GM19043 (cell line): Measurements from ENCODE around the gene UGT1A9.
"Not testable (repeated sequence)": the region's sequence is repeated elsewhere in the genome, so short reads cannot be mapped to it uniquely, and the experiment has no call there.

Source experiments
- ATAC-seq: cut with Tn5 transposase; IDR thresholded peaks from one replicate; pipeline ENCODE4 v1.9.1; 2021; ENCODE audit warnings: low read depth; ENCODE audit not compliant: unreplicated experiment

Gene UGT1A9

GRCh38 chr2:233707940-233708644 lies 36.4 kb downstream of the UGT1A9 start:
- ATAC-seq, result no peak

DNA sequence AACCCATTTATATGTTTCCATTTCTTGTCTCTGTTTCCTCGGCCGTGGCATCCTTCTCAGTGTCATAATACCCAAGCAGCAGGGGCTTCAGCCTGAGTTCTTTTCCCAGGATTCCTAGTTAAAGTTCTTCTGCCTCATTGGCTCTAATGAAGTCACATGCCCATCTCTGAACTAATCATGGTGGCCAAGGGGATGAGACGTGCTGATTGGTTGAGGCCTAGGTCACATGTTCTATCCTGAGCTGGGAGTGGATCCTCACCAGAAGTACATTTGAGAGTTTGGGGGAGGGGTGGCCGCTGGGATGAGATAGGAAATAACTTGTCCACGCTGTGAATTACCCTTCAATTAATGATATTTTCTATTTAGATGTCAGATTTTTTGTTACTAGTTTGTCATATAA lies 37.2 kb downstream of the UGT1A9 start:
- no peak for ATAC-seq

GRCh38 chr2:233711312-233712008 lies 39.8 kb downstream of the UGT1A9 start:
- ATAC-seq, result no peak

- no peak for ATAC-seq
These were observed 41.0 kb downstream of the UGT1A9 start, which contains the start of gene UGT1A5 for GRCh38 chr2:233712611-233713261. TSS of gene UGT1A5 (plus strand) at chr2:233712907. CDS start at chr2:233712992, 85 bp downstream.

DNA sequence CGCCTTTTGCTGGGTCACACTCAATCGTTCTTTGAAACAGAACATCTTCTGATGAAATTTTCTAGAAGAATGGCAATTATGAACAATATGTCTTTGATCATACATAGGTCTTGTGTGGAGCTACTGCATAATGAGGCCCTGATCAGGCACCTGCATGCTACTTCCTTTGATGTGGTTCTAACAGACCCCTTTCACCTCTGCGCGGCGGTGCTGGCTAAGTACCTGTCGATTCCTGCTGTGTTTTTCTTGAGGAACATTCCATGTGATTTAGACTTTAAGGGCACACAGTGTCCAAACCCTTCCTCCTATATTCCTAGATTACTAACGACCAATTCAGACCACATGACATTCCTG lies 41.5 kb downstream of the UGT1A9 start:
- no peak for ATAC-seq

DNA sequence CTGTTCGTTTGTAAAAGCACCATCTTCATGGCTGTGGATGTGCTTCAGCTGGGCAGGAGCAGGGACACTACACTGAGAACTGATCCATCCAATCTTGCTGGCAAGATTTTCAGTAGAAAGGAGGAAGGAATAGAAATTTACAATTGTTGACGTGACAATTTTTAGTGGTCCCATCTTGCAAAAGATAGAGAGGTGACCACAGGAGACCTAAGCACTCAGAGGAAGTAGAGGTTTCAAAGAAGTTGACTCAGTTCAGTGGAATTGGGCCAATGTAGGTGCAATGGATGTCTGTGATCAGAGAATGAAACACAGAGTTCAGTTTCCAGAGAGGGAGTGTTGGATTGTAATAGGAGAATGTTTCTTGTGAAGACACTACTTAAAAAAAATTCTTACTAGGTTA lies 42.4 kb downstream of the UGT1A9 start:
- no peak for ATAC-seq

- ATAC-seq, result no peak
These were observed 46.9 kb downstream of the UGT1A9 start, which contains the start of gene UGT1A4 for GRCh38 chr2:233718552-233718951. TSS of gene UGT1A4 (plus strand) at chr2:233718736. CDS start at chr2:233718821, 85 bp downstream.

DNA sequence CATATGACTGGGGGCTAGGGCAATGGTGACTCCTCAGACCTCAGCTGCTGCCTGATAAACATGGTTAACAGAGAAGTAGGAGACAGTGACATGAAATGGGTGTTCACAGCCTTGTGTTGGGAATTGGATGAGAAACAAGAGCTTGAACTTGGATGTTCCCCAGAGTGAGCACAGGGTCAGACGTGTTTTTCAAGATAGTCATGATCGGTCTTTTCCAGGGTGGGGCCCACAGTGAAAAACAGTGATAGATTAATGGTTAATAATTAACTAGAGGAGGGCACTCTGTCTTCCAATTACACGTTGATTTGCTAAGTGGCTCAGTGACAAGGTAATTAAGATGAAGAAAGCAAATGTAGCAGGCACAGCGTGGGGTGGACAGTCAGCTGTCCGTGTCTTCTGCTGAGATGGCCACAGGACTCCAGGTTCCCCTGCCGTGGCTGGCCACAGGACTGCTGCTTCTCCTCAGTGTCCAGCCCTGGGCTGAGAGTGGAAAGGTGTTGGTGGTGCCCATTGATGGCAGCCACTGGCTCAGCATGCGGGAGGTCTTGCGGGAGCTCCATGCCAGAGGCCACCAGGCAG lies 57.1 kb downstream of the UGT1A9 start, which contains the start of gene UGT1A3:
TSS of gene UGT1A3 (plus strand) at position 320 of the 579 bp plus-strand sequence. CDS start at position 405, 85 bp downstream.
- ATAC-seq, result no peak

GRCh38 chr2:233736868-233737653 lies 65.4 kb downstream of the UGT1A9 start:
- ATAC-seq, result not testable (repeated sequence)

- ATAC-seq, result no peak
These were observed 69.2 kb downstream of the UGT1A9 start for GRCh38 chr2:233740870-233741269.

GRCh38 chr2:233743464-233744259 lies 72.0 kb downstream of the UGT1A9 start:
- no peak for ATAC-seq

DNA sequence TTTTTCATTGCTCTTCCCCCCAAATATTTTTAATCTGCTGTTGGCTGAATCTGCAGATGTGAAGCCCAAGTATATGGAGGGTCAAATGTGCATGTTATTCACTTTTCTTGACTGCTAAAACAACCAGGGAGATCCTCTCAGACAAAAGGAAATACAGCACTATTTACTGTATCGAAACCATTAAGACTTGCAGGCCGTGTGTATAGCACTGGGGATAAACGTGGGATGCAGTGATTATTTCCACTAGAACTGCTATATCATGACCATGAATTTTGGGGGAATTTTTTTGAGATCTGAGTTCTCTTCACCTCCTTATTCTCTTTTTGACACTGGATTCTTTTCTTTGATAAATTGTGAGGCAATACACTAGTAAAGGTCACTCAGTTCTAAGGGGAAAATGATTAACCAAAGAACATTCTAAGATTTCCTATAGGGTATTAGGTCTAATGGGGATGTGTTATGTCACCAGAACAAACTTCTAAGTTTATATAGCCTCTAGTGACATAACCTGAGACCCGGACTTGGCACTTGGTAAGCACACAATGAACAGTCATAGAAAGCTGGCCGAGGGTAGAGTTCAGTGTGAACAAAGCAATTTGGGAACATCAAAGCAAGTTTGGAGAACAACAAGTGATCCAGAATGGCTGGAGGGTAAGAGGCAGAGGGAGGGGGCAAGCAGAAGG lies 73.5 kb downstream of the UGT1A9 start:
- no peak for ATAC-seq

GRCh38 chr2:233745838-233746237 lies 74.1 kb downstream of the UGT1A9 start:
- ATAC-seq, result not testable (repeated sequence)

- ATAC-seq, result no peak
These were observed 75.0 kb downstream of the UGT1A9 start for GRCh38 chr2:233746475-233747282.

DNA sequence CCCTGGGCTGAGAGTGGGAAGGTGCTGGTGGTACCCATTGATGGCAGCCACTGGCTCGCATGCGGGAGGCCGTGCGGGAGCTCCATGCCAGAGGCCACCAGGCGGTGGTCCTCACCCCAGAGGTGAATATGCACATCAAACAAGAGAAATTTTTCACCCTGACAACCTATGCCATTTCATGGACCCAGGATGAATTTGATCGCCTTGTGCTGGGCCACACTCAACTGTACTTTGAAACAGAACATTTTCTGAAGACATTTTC lies 75.5 kb downstream of the UGT1A9 start:
- no peak for ATAC-seq

DNA sequence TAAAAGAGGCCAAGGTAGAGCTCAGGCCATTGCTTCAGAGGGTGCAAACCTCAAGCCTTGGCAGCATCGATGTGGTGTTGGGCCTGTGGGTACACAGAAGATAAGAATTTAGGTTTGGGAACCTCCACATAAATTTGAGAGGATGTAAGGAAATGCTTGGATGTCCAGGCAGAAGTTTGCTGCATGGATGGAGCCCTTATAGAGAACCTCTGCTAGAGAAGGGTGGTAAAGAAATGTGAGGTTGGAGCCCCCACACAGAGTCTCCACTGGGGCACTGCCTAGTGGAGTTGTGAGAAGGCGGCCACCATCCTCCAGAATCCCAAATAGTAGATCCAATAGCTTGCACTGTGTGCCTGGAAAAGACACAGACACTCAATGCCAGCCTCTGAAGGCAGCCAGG lies 79.0 kb downstream of the UGT1A9 start:
- ATAC-seq, result not testable (repeated sequence)

- ATAC-seq, result not testable (repeated sequence)
These were observed 79.7 kb downstream of the UGT1A9 start for GRCh38 chr2:233751212-233752009.
